Effector memory CD8-positive, alpha-beta T cell (primary cell): ENCODE data around the gene SEC16A.
"Not testable (repeated sequence)": the region's sequence is repeated elsewhere in the genome, so short reads cannot be mapped to it uniquely, and the experiment has no call there.

Experiments used
- ATAC-seq: fragments of 150-1000 bp; cut with Tn5 transposase; replicated peaks from 2 replicates; pipeline ENCODE4 v1.10.0; 2021; ENCODE audit warnings: mild to moderate bottlenecking, moderate library complexity
- DNase-seq, 3 experiments: peaks; one replicate each; pipeline ENCODE4 v3.0.0; 2021
- H3K27ac Mint-ChIP-seq, 2 donors: one replicate each; pipeline ENCODE4 v1.8.0; 2022; ENCODE audit warnings: mild to moderate bottlenecking in 2 of 2, mixed read lengths in 2 of 2, moderate library complexity in 2 of 2
- H3K27me3 Mint-ChIP-seq, 2 donors: one replicate each; pipeline ENCODE4 v1.8.0; 2022; ENCODE audit warnings: mixed read lengths in 2 of 2
- H3K36me3 Mint-ChIP-seq: one replicate; pipeline ENCODE4 v1.8.0; 2022; ENCODE audit warnings: mild to moderate bottlenecking, moderate library complexity, mixed read lengths; ENCODE audit not compliant: insufficient read depth
- H3K4me1 Mint-ChIP-seq, 2 donors: one replicate each; pipeline ENCODE4 v1.8.0; 2022; ENCODE audit warnings: low read depth in 2 of 2, mixed read lengths in 2 of 2
- H3K4me3 Mint-ChIP-seq, 2 donors: one replicate each; pipeline ENCODE4 v1.8.0; 2022; ENCODE audit warnings: mild to moderate bottlenecking in 2 of 2, mixed read lengths in 2 of 2, moderate library complexity in 2 of 2
- H3K9me3 Mint-ChIP-seq, 2 donors: one replicate each; pipeline ENCODE4 v1.8.0; 2022; ENCODE audit warnings: mixed read lengths in 2 of 2

Gene SEC16A

DNA sequence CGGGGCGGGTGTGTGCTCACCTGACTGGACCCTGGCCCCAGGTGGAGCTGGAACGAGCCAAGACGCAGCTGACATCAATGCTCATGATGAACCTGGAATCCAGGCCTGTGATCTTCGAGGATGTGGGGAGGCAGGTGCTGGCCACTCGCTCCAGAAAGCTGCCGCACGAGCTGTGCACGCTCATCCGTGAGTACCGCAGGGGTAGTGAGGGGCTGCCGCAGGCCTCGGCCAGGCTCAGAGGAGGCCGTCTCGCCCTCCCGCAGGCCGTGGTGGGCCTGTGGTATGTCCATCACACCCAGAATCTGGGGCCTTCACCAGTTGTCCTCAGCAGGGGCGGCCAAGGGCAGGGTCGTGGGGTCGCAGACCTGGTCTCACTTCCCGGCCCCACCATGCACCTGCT, 61.0 kb downstream of the SEC16A start:
- DNase-seq (no peak), ATAC-seq (no peak)
- no peak overlapping the region for H3K4me3 Mint-ChIP-seq
- H3K27ac Mint-ChIP-seq: no peak overlapping the region
- peaks cover 72% of the 10 kb centered on the region for H3K36me3 Mint-ChIP-seq
- H3K27me3 Mint-ChIP-seq: no peaks in the 10 kb centered on the region
- peaks cover 0 to 3% of the 10 kb centered on the region in 2 donors for H3K4me1 Mint-ChIP-seq
- no peaks in the 10 kb centered on the region for H3K9me3 Mint-ChIP-seq

DNA sequence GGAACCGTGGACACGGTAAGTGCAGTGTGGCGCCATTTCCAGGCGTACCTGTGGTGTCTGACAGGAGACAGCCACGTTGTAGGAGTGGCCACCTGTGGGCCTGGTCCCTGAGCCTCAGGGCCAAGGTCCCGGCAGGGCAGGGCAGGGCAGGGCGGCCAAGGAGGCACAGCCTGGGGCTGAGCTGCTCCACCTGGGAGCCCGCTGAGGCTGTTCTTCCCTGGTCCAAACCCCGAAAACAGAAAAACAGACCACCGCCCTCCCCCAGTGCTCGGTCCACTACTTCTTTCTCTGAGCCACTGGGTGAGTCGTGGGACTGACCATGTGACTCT, 63.8 kb downstream of the SEC16A start:
- Mint-ChIP-seq H3K9me3 (no peaks in the 10 kb centered on the region), H3K27me3 (no peaks in the 10 kb centered on the region), H3K4me1 (peaks cover 0 to 3% of the 10 kb centered on the region in 2 donors), H3K36me3 (peaks cover 84% of the 10 kb centered on the region), H3K27ac (no peak overlapping the region), H3K4me3 (no peak overlapping the region)
- DNase-seq (no peak), ATAC-seq (no peak)

DNA sequence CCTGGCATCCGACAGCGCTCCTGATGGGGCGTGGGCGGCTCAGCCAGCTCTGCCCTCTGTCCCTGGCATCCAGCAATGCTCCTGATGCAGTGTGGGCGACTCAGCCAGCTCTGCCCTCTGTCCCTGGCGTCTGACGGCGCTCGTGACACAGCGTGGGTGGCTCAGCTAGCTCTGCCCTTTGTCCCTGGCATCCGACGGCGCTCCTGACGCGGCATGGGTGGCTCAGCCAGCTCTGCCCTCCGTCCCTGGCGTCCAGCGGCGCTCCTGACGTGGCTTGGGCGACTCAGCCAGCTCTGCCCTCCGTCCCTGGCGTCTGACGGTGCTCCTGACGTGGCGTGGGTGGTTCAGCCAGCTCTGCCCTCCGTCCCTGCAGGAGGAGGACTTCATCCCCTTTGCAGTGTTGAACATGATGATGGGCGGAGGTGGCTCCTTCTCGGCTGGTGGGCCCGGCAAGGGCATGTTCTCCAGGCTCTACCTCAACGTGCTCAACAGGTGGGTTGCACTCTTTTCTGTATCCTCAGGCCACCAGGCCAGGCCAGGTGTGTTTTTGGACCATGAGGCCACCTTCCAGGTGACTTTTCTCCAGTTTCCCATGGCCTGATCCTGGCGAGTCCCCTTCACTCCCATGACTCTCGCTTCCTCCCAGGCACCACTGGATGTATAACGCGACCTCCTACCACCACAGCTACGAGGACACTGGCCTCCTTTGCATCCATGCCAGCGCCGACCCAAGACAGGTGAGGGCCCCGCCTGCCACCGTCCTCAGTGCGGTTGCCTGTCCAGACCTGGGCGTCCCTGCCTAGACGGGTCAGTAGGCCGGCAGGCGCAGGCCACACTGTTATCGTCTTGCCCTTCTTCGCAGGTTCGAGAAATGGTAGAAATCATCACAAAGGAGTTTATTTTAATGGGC, 64.4 kb downstream of the SEC16A start:
- Mint-ChIP-seq H3K27ac (no peak overlapping the region), H3K36me3 (peaks cover 85% of the 10 kb centered on the region), H3K27me3 (no peaks in the 10 kb centered on the region), H3K4me3 (no peak overlapping the region), H3K4me1 (peaks cover 0 to 3% of the 10 kb centered on the region in 2 donors), H3K9me3 (no peaks in the 10 kb centered on the region)
- DNase-seq: no peak
- ATAC-seq: no peak

DNA sequence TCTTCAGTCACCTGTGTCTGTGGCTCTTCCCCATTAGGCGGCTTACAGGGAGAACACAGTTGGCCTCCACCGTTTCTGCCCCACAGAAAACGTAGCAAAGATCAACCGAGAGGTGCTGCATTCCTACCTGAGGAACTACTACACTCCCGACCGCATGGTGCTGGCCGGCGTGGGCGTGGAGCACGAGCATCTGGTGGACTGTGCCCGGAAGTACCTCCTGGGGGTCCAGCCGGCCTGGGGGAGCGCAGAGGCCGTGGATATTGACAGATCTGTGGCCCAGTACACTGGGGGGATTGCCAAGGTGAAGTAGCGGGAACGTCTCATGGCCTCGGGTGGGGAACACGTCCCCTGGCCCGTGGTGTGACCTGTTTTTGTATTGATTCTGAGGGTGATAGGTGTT, 65.9 kb downstream of the SEC16A start:
- no peak for ATAC-seq
- Mint-ChIP-seq H3K36me3 (peaks cover 84% of the 10 kb centered on the region), H3K4me3 (no peak overlapping the region), H3K9me3 (no peaks in the 10 kb centered on the region), H3K4me1 (peaks cover 4 to 8% of the 10 kb centered on the region in 2 donors), H3K27ac (peak overlapping the region in 1 of 2 donors; percentile 54), H3K27me3 (no peaks in the 10 kb centered on the region)
- no peak for DNase-seq

DNA sequence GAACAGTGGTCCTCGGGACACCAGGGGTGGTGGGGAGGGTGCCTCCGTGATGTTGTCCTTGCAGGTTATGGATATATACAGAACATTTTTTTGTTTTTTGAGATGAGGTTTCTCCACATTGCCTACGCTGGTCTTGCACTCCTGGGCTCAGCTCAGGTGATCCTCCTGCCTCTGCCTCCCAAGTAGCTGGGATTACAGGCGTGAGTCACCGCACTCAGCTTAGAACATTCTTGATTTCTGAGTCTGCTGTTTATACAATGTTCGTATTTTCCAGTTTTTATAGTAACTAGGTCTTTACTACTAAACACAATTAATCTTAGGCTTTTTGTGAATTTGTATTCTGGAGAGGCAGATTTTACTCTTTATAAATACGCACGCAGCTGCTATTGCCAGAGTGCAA, 66.4 kb downstream of the SEC16A start:
- ATAC-seq (no peak), DNase-seq (no peak)
- peaks cover 7 to 9% of the 10 kb centered on the region in 2 donors for H3K4me1 Mint-ChIP-seq
- H3K27ac Mint-ChIP-seq: no peak overlapping the region
- H3K27me3 Mint-ChIP-seq: no peaks in the 10 kb centered on the region
- no peaks in the 10 kb centered on the region for H3K9me3 Mint-ChIP-seq
- peaks cover 83% of the 10 kb centered on the region for H3K36me3 Mint-ChIP-seq
- no peak overlapping the region for H3K4me3 Mint-ChIP-seq

DNA sequence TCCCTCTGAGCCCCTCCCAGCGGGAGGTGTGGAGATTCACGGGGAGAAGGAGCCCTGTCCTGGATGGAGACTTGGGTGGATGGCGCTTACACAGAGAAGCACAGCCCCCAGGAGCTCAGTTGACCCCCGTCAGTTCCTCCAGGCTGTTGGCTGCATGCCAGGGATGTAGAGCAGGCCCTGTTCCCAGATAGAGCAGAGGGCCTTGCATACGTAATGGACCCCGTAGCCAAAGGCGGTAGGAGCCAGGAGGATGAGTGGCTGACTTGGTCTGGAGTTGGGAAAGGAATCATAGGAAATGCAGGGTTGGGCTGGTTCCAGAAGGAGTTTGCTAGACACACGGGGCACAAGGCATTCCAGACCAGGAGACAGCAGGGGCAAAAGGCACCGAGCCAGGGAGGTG, 69.9 kb downstream of the SEC16A start:
- Mint-ChIP-seq H3K36me3 (peaks cover 73% of the 10 kb centered on the region), H3K27ac (peak overlapping the region in 1 of 2 donors; percentile 35), H3K9me3 (no peaks in the 10 kb centered on the region), H3K4me3 (no peak overlapping the region), H3K27me3 (no peaks in the 10 kb centered on the region), H3K4me1 (peaks cover 28 to 30% of the 10 kb centered on the region in 2 donors)
- ATAC-seq (no peak), DNase-seq (no peak)

DNA sequence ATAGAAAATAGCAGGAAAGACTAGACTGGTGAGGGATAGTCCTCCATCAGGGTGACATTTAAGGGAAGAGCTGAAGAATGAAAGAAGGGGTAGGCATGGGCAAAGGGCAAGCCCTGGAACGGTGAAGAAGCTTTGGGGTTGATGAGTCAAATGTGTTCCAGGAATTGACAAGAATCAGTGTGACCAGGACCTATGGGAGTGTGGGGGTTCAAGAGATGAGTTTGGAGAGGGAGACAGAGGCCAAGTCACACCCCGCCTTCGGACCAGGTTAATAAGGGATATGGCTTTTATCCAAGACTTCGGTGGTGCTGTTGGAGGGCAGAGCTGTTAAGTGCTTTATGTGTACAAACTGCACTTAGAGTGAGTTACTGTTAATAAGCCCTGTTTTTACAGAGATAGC, 71.5 kb downstream of the SEC16A start:
- ATAC-seq: no peak
- no peak for DNase-seq

DNA sequence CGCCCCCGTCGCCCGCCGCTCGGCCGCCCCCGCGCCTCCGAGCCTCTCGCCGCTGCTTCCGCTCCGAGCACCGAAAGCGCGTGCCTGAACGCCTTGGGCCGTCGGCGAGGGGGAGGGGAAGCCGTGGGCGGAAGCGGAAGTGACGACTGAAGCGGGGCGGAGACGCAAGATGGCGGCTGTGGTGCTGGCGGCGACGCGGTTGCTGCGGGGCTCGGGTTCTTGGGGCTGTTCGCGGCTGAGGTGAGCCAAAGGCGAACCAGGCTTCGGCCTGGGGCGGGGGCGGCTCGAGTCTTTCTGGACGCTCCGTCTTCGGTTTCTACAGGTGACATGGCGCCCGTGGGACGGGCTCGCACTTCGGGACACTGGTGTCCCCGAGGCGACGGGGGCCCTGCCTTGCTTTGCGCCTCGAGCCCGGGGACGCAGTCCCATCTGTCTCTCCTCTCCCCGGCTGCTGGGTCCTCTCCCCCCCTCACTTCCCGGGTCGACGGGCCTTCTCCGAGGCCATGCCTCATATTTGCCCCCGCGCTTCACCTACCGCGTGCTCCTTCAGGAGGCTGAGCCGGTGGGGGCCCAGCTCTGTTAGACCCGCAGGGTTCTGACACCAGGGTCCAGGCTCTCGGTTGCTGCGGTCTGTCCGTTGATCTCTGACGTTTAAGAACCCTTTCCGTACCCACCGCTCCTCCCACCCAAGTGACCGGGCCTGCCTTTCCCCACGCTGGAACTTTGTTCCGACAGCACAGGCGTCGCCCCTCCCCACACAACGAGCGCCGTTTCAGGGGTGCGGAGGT, 72.1 kb downstream of the SEC16A start, which contains the start of the genes ENTR1 and PMPCA:
Gene ENTR1, minus strand, starts transcription at position 115 of the 788 bp plus-strand sequence. CDS start 217 bp downstream, outside the sequence.
Gene PMPCA, plus strand, starts transcription at position 159 of the 788 bp plus-strand sequence. Its CDS starts 11 bp downstream, at position 170.
- Mint-ChIP-seq H3K9me3 (no peaks in the 10 kb centered on the region), H3K4me1 (peaks cover 30 to 34% of the 10 kb centered on the region in 2 donors), H3K4me3 (peak within 1 kb of the TSS; percentile 90 to 92), H3K36me3 (peaks cover 68% of the 10 kb centered on the region), H3K27ac (peak within 1 kb of the TSS; percentile 89 to 97), H3K27me3 (no peaks in the 10 kb centered on the region)
- peak; percentile 95 to 97 (median 96) for DNase-seq
- ATAC-seq: peak; percentile 88

More for the DNA sequence above, 71.5 kb downstream of the SEC16A start:
- H3K4me1 Mint-ChIP-seq: peaks cover 30 to 34% of the 10 kb centered on the region in 2 donors
- peak overlapping the region; percentile 89 to 97 for H3K27ac Mint-ChIP-seq
- peak overlapping the region; percentile 90 to 92 for H3K4me3 Mint-ChIP-seq
- peaks cover 69% of the 10 kb centered on the region for H3K36me3 Mint-ChIP-seq
- no peaks in the 10 kb centered on the region for H3K27me3 Mint-ChIP-seq
- no peaks in the 10 kb centered on the region for H3K9me3 Mint-ChIP-seq

DNA sequence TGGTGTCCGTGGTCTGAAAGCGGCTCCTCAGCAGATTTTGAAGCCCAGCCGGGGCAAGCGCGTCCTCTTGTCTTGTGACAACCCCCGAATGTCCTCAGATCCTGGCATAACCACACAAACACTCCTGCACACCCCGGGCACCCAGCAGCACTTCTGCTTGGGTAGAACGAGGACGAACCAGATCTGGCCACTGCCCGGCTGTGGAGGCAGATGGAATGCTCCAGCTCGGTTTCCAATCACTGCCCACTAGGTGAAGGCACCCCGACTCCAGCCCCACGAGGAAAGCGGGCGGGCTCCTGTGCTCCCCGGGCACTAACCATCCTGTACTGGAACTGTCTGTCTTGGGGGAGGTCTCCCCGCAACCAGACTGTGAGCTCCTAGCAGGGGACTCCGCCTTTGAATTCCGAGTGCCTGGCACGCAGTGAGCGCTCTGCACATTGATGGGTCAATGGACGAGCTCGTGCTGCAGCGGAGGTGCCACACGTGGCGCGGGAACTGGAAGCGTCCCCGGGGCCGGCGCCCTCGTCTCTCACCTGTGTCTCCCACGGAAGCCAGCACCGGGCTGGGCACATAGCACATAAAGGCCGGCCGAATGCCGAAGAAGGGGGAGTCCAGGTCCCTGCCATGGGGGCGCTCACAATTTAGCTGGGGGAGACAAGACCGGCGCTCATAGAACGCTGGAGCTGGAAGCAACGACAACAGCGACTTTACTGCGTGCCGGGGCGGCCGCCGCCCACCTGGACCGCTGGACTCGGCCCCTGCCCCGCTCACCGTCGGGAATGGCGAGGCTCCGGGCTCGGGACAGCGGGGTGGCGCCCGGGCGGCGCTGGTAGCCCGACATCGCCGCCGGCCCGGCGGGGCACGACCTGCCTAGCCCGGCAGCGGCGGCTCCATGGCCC, 73.0 kb downstream of the SEC16A start:
- Mint-ChIP-seq H3K9me3 (no peaks in the 10 kb centered on the region), H3K36me3 (peaks cover 70% of the 10 kb centered on the region), H3K27ac (peak overlapping the region; percentile 89 to 97), H3K4me3 (peak overlapping the region; percentile 90 to 92), H3K4me1 (peaks cover 36 to 40% of the 10 kb centered on the region in 2 donors), H3K27me3 (no peaks in the 10 kb centered on the region)
- ATAC-seq (peak; percentile 38), DNase-seq (peak; percentile 14 to 26 (median 22))

DNA sequence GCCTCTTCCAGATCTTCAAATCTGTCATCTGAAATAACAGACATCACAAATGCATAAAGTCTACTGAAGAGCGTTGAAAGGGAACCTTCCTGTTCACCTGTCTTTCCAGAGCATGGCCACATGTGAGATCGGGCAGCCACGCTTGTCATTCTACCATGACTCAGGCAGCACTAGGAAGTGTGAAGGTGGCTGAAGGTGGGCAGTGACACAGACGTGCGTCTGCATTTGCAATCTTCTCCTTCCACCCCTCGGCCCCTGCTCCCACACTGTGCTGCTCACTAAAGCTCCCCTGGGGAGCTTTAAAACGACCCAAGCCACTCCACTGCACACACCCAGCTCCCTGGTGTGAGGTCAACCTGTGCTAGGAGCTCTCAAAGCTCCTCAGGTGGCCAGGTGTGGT, 74.9 kb downstream of the SEC16A start:
- Mint-ChIP-seq H3K4me1 (peaks cover 47 to 54% of the 10 kb centered on the region in 2 donors), H3K27me3 (no peaks in the 10 kb centered on the region), H3K4me3 (no peak overlapping the region), H3K9me3 (no peaks in the 10 kb centered on the region), H3K36me3 (peaks cover 67% of the 10 kb centered on the region), H3K27ac (peak overlapping the region in 1 of 2 donors; percentile 18)
- no peak for ATAC-seq
- DNase-seq: no peak

DNA sequence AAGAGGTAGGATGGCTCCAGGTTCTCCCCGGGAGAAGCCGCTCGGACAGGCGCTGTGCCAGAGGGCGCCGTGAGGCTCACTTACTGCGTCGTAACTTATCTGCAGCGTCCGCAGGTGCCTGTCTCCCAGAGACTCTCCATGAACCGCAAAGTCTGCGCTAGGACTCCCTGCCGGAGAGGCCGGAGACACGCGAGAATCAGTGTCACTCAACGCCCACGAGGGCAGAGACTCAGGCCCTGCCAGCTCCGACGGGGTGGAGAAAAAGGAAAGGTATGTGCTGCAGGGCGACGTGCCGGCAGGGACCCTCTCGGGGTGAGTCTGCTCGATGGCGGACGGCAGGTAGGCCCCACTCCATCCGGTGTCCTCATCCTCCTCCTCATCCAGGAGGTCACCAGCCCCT, 75.8 kb downstream of the SEC16A start:
- peaks cover 60% of the 10 kb centered on the region for H3K36me3 Mint-ChIP-seq
- not testable (repeated sequence) for H3K4me3 Mint-ChIP-seq, H3K9me3 Mint-ChIP-seq, H3K27me3 Mint-ChIP-seq, ATAC-seq, DNase-seq
- peaks cover 51 to 52% of the 10 kb centered on the region in 2 donors for H3K4me1 Mint-ChIP-seq
- peak overlapping the region in 1 of 2 donors; percentile 59 for H3K27ac Mint-ChIP-seq

DNA sequence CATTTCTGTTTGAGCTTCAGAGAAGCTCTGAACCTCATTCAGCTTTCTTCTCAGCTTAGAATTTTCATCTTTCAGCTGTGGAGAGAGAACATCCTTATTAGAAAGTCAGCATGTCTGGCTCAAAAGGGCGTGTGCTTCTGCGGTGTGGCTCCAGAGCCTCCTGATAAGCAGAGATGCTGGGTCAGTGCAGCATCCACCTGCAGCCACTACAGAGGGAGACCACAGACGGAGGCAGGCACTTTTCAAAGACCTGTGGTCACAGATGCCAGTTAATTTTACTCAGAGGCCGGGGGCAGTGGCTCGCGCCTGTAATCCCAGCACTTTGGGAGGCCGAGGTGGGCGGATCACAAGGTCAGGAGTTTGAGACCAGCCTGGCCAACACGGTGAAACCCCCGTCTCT, 76.9 kb downstream of the SEC16A start:
- H3K4me3 Mint-ChIP-seq: not testable (repeated sequence)
- peaks cover 44 to 45% of the 10 kb centered on the region in 2 donors for H3K4me1 Mint-ChIP-seq
- peak overlapping the region in 1 of 2 donors; percentile 91 for H3K27ac Mint-ChIP-seq

More for the DNA sequence above, 76.9 kb downstream of the SEC16A start:
- ATAC-seq, H3K9me3 Mint-ChIP-seq, DNase-seq, H3K27me3 Mint-ChIP-seq: not testable (repeated sequence)
- peaks cover 63% of the 10 kb centered on the region for H3K36me3 Mint-ChIP-seq
